RWPE1 (cell line): ENCODE measurements around the gene NT5C1A.

ENCODE experiments used
- CTCF ChIA-PET: fragments of 350-600 bp; sonication (Branson Sonifier 250); formaldehyde crosslinking; extraction: SDS; loops from one replicate; lab custom pipeline; 2021; lab: Yijun Ruan, JAX
- POLR2A ChIA-PET: fragments of 400-600 bp; formaldehyde crosslinking; extraction: SDS; loops from one replicate; lab custom pipeline; 2020; ENCODE audit warnings: antibody characterized with exemption; ENCODE audit not compliant: low non-redundant PET; lab: Yijun Ruan, JAX
- DNase-seq: peaks from one replicate; pipeline ENCODE4 v3.0.0; 2012; ENCODE audit warnings: low spot score
- H3K27ac ChIP-seq: fragments of 450-650 bp; 2 replicates; pipeline ENCODE4 v1.5.1; 2017
- CTCF ChIP-seq: fragments of 450-650 bp; conservative IDR thresholded peaks from 2 replicates; pipeline ENCODE4 v1.5.1; 2017; ENCODE audit warnings: low read depth, mild to moderate bottlenecking

NT5C1A gene

GRCh38 chr1:39663559-39663958 is 8.3 kb downstream of the NT5C1A start:
- TF ChIP-seq CTCF = no peak
- H3K27ac ChIP-seq = no peak overlapping the region
- DNase-seq = no peak
- ChIA-PET POLR2A (no interaction called here), CTCF (no interaction called here)

DNA sequence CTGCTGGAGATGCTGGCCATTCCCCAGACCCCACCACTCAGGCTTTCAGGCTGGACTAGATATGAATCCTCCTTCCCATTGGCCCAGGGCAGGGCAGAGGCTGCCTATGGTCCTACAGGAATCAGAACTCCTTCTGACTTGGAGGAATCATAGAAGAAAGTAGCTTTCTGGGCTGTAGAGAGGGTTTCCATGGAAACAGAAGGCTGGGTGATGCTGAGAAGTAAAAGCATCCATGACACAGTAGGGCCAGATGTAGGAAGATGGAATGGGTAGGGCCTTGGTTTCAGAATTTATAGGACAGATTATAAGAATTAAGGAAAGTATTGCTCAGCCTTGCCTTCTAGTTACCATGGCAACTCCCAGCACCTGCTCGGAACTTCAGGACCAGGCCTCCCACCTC is 9.0 kb downstream of the NT5C1A start:
- DNase-seq = no peak
- CTCF ChIA-PET = interaction anchor here (1.7 kb wide), 1 partner anchor 9 kb away, joined by 5 read pairs; no protein-coding TSS in a partner anchor
- POLR2A ChIA-PET = no interaction called here
- TF ChIP-seq CTCF = no peak
- H3K27ac ChIP-seq = no peak overlapping the region

DNA sequence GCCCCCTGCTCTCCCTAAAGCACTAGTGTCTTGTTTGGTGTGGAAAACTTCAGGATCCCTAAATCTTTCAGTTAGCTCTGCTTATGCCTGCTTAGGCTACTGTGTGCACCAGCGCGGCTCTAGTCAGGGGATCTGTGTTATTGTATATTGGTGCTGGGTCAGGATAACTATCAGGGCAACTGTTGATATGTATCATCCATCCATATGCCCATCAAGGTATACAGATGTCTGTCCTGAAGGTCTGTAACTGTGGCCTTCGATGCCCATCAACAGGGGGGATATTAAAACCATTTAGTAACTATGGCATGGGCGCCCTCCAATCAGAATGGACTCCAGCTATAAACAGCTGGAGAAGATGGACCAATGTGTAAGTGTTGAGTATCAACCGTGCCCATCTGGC is 12.4 kb downstream of the NT5C1A start:
- ChIA-PET POLR2A (no interaction called here), CTCF (interaction anchor here (0.6 to 2.8 kb wide), 3 partner anchors 10 to 1321 kb away, joined by 3 to 7 read pairs (median 4); no protein-coding TSS in a partner anchor)
- DNase-seq = no peak
- no peak for TF ChIP-seq CTCF
- no peak overlapping the region for H3K27ac ChIP-seq

GRCh38 chr1:39659110-39659509 is 12.8 kb downstream of the NT5C1A start:
- POLR2A ChIA-PET = interaction anchor here (0.5 kb wide), 1 partner anchor 8 kb away, joined by 3 read pairs; no protein-coding TSS in a partner anchor
- no peak overlapping the region for H3K27ac ChIP-seq

GRCh38 chr1:39657923-39658485 is 13.9 kb downstream of the NT5C1A start:
- CTCF ChIA-PET = interaction anchor here (0.5 to 2.8 kb wide), 17 partner anchors 9 to 1555 kb away, joined by 3 to 8 read pairs (median 3); no protein-coding TSS in a partner anchor
- peak; percentile 42 for TF ChIP-seq CTCF
- POLR2A ChIA-PET = interaction anchor here (0.6 kb wide), 1 partner anchor 138 kb away, joined by 4 read pairs; no protein-coding TSS in a partner anchor
- no peak overlapping the region for H3K27ac ChIP-seq
- DNase-seq = no peak

More at GRCh38 chr1:39659110-39659509, 12.8 kb downstream of the NT5C1A start:
- CTCF ChIA-PET = interaction anchor here (0.6 to 2.8 kb wide), 3 partner anchors 9 to 1321 kb away, joined by 3 to 7 read pairs (median 4); no protein-coding TSS in a partner anchor
- TF ChIP-seq CTCF = no peak
- no peak for DNase-seq

- ChIA-PET CTCF (interaction anchor here (0.5 to 2.8 kb wide), 14 partner anchors 8 to 1555 kb away, joined by 3 to 8 read pairs (median 3); no protein-coding TSS in a partner anchor), POLR2A (no interaction called here)
- no peak overlapping the region for H3K27ac ChIP-seq
- no peak for DNase-seq
- no peak for TF ChIP-seq CTCF
Measured at GRCh38 chr1:39657402-39657801, 14.5 kb downstream of the NT5C1A start.
